HG02943 (cell line): Measurements from ENCODE around the gene OR4X1.
"Not testable (repeated sequence)": the region's sequence is repeated elsewhere in the genome, so short reads cannot be mapped to it uniquely, and the experiment has no call there.

ENCODE experiments used
- ATAC-seq: cut with Tn5 transposase; IDR thresholded peaks from one replicate; pipeline ENCODE4 v1.9.1; 2021; ENCODE audit warnings: mild to moderate bottlenecking, low read depth, moderate library complexity; ENCODE audit not compliant: unreplicated experiment

OR4X1 gene

GRCh38 chr11:48263423-48263911 is at the start of gene OR4X1:
OR4X1 (plus strand) TSS chr11:48263861; CDS start chr11:48263861, 0 bp downstream.
- no peak for ATAC-seq

GRCh38 chr11:48216510-48216909 is 47.2 kb upstream of the OR4X1 start, which contains the start of gene OR4B1:
OR4B1 (plus strand) TSS chr11:48216810; CDS start chr11:48216810, 0 bp downstream.
- ATAC-seq, result no peak

GRCh38 chr11:48228761-48229160 is 34.9 kb upstream of the OR4X1 start:
- ATAC-seq, result no peak

- not testable (repeated sequence) for ATAC-seq
Measured at GRCh38 chr11:48230057-48230456, 33.6 kb upstream of the OR4X1 start.

- ATAC-seq, result no peak
Measured at GRCh38 chr11:48237727-48238126, 25.9 kb upstream of the OR4X1 start.

- ATAC-seq, result no peak
Measured at GRCh38 chr11:48242501-48242900, 21.2 kb upstream of the OR4X1 start.

GRCh38 chr11:48244804-48245203 is 18.9 kb upstream of the OR4X1 start, which contains the start of gene OR4X2:
OR4X2 (plus strand) TSS chr11:48245104; CDS start chr11:48245104, 0 bp downstream.
- ATAC-seq, result no peak

GRCh38 chr11:48248902-48249301 is 14.8 kb upstream of the OR4X1 start:
- ATAC-seq, result no peak

- ATAC-seq, result no peak
Measured at GRCh38 chr11:48261600-48261999, 2.1 kb upstream of the OR4X1 start.

GRCh38 chr11:48270621-48271020 is 7.0 kb downstream of the OR4X1 start:
- ATAC-seq, result no peak

- ATAC-seq, result no peak
Measured at GRCh38 chr11:48272606-48273005, 8.9 kb downstream of the OR4X1 start.

GRCh38 chr11:48305923-48306322 is 42.3 kb downstream of the OR4X1 start, which contains the start of gene OR4S1:
OR4S1 (plus strand) TSS chr11:48306223; CDS start chr11:48306223, 0 bp downstream.
- ATAC-seq, result no peak

- ATAC-seq, result peak; percentile 94
Measured at GRCh38 chr11:48307760-48308386, 44.2 kb downstream of the OR4X1 start.

GRCh38 chr11:48313590-48313989 is 49.9 kb downstream of the OR4X1 start:
- not testable (repeated sequence) for ATAC-seq
